HG03175 (cell line): Measurements from ENCODE around the gene CEP19.
"Not testable (repeated sequence)": the region's sequence is repeated elsewhere in the genome, so short reads cannot be mapped to it uniquely, and the experiment has no call there.

Source experiments
- ATAC-seq: cut with Tn5 transposase; IDR thresholded peaks from one replicate; pipeline ENCODE4 v1.9.1; 2021; ENCODE audit warnings: mild to moderate bottlenecking, moderate library complexity; ENCODE audit not compliant: unreplicated experiment

The CEP19 gene

GRCh38 chr3:196711838-196712513 is at the start of gene CEP19, which contains the start of gene PIGX:
Gene CEP19, minus strand, starts transcription at chr3:196712250. Its CDS starts 3,593 bp downstream, at chr3:196708657.
Gene PIGX, plus strand, starts transcription at chr3:196712377.
- peak; percentile 72 for ATAC-seq

- no peak for ATAC-seq
Observed at GRCh38 chr3:196757876-196758739, 46.1 kb upstream of the CEP19 start.

GRCh38 chr3:196756732-196757131 is 44.7 kb upstream of the CEP19 start:
- no peak for ATAC-seq

GRCh38 chr3:196754091-196754981 is 42.3 kb upstream of the CEP19 start:
- ATAC-seq, result no peak

- ATAC-seq, result no peak
Observed at GRCh38 chr3:196753201-196753600, 41.2 kb upstream of the CEP19 start.

GRCh38 chr3:196749125-196749524 is 37.1 kb upstream of the CEP19 start:
- ATAC-seq, result no peak

GRCh38 chr3:196743569-196743968 is 31.5 kb upstream of the CEP19 start:
- ATAC-seq, result not testable (repeated sequence)

GRCh38 chr3:196741249-196741889 is 29.3 kb upstream of the CEP19 start:
- no peak for ATAC-seq

GRCh38 chr3:196740481-196741248 is 28.6 kb upstream of the CEP19 start:
- ATAC-seq, result peak; percentile 4

- peak; percentile 85 for ATAC-seq
Observed at GRCh38 chr3:196739671-196740480, 27.8 kb upstream of the CEP19 start, which contains the start of gene PAK2. Gene PAK2, plus strand, starts transcription at chr3:196739857. Its CDS starts 42,790 bp downstream, at chr3:196782647.

GRCh38 chr3:196737655-196738054 is 25.6 kb upstream of the CEP19 start:
- ATAC-seq, result no peak

- ATAC-seq, result no peak
Observed at GRCh38 chr3:196736670-196737374, 24.8 kb upstream of the CEP19 start.

GRCh38 chr3:196735751-196736150 is 23.7 kb upstream of the CEP19 start:
- ATAC-seq, result no peak

- no peak for ATAC-seq
Observed at GRCh38 chr3:196726788-196727675, 15.0 kb upstream of the CEP19 start.

GRCh38 chr3:196721097-196721496 is 9.0 kb upstream of the CEP19 start:
- no peak for ATAC-seq

- ATAC-seq, result peak; percentile 65
Observed at GRCh38 chr3:196717162-196717561, 5.1 kb upstream of the CEP19 start.
